Coronary artery (tissue), 2 donors: ENCODE data around the gene CFP.

Source experiments
- DNase-seq: peaks from one replicate; pipeline ENCODE4 v3.0.0-alpha.2; 2017; ENCODE audit warnings: low spot score
- H3K27ac ChIP-seq, 2 donors: fragments of 200-600 bp; sonication (generic); one replicate each; pipeline ENCODE4 v1.5.1; 2016 to 2019
- H3K4me3 ChIP-seq: fragments of 200-600 bp; sonication (generic); 2 replicates; pipeline ENCODE4 v1.5.1; 2016; ENCODE audit warnings: mild to moderate bottlenecking, moderate library complexity
- CTCF ChIP-seq: fragments of 200-600 bp; sonication (generic); IDR thresholded peaks from one replicate; pipeline ENCODE4 v1.5.1; 2019; ENCODE audit warnings: antibody characterized with exemption

CFP gene

GRCh38 chrX:47581731-47582647 is 47.7 kb downstream of the CFP start, which contains the start of gene TIMP1:
Gene TIMP1, plus strand, starts transcription at chrX:47582436. Its CDS starts 980 bp downstream, at chrX:47583416.
- Histone ChIP-seq H3K4me3 (peak within 1 kb of the TSS; percentile 83), H3K27ac (peak within 1 kb of the TSS; percentile 59 to 93)
- TF ChIP-seq CTCF, result no peak
- peak; percentile 93 for DNase-seq

DNA sequence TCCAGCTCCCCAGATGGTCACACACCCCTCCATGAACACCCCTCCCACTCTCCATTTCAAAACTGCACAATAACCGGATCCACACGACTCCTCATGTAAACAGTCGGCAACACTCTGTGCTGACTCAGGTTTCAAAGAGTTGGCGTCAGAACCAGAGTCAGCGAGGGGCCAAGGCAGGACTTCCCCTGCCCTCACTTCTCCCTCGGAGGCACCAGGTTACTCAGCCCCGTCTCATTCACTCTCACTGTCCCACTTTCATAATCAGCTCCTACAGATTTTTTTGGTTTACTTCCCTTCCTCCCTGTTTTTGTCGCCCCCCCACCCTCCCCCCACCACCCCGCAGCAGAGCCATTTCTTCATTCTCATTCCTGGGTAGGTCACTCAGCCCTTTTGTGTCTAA is 50.2 kb downstream of the CFP start:
- no peak for DNase-seq
- H3K27ac ChIP-seq, result peak overlapping the region in 1 of 2 donors; percentile 32
- TF ChIP-seq CTCF, result no peak
- H3K4me3 ChIP-seq, result no peak overlapping the region

GRCh38 chrX:47578692-47579091 is 51.0 kb downstream of the CFP start:
- DNase-seq, result no peak
- no peak overlapping the region for H3K27ac ChIP-seq

DNA sequence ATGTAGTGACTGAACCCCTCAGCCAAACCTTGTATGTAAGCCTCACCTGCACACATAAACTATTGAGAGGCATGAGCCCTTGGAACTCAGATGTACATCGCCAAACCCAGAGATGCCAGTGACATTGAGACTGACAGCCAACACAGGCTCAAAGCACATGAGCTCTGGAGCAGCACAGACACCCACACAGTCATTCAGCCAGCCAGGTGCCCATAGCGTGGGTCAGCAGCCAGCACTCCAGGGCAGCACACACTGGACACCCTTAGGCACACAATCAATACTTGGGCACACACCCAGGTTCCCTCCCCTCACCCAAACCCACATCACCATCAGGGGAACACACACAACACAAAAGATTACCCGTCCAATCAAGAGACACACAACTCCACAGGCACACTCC is 51.8 kb downstream of the CFP start:
- no peak for DNase-seq
- Histone ChIP-seq H3K4me3 (no peak overlapping the region), H3K27ac (peak overlapping the region in 1 of 2 donors; percentile 64)
- TF ChIP-seq CTCF, result no peak

More at GRCh38 chrX:47578692-47579091, 51.0 kb downstream of the CFP start:
- H3K4me3 ChIP-seq, result no peak overlapping the region
- no peak for TF ChIP-seq CTCF

GRCh38 chrX:47577424-47577823 is 52.3 kb downstream of the CFP start:
- DNase-seq, result no peak
- Histone ChIP-seq H3K27ac (peak overlapping the region in 1 of 2 donors; percentile 64), H3K4me3 (no peak overlapping the region)
- no peak for TF ChIP-seq CTCF

DNA sequence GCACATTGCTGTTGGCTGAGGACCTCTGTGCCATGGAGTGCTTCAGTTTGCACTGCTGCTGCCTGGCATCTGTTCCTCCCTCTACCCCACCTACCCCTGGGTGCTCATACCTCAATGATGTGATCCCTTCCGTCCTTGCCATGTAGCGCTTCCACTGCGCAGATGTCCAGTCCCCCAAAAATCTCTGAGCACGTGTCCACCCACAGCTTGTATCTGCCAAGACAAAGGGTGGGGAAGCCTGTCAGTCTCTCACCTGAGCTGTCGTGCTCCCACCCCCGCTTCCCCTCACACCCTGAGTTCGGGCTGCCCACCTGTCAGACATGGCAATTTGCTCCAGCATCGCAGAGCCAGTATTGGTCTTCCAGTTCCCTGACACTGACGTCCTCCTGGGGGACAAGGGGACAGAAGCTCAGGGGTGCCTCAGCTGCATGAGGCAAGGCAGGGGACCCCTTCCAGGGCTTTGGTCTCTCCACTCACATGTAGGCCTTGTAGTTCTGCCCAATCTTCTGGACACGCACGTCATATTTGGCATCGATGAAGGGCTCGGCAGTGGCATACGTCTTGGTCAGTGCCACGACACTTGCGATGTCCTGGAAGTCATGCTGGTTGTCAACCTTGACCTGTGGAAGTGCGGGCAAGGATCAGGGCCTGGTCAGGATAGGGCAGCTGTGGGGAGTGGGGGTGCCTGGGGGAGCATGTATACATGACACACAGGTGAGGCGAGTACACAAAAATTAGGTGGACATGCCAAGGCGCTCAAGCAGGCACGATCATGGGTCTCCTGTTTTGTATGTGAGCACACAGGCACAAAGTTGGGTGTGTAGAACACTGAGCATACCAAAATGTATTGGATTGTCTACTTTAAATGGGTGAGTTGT is 53.5 kb downstream of the CFP start:
- no peak overlapping the region for H3K4me3 ChIP-seq
- no peak for DNase-seq
- H3K27ac ChIP-seq, result no peak overlapping the region
- TF ChIP-seq CTCF, result no peak
